ENCODE measurements around the gene ERH.
"Not testable (repeated sequence)": the region's sequence is repeated elsewhere in the genome, so short reads cannot be mapped to it uniquely, and the experiment has no call there.

Gene ERH

GRCh38 chr14:69398053-69398817, at the start of gene ERH, which contains the start of gene SLC39A9:
Gene ERH, minus strand, starts transcription at chr14:69398299. Its CDS starts 66 bp downstream, at chr14:69398233.
Gene SLC39A9, plus strand, starts transcription at chr14:69398692. Its CDS starts 678 bp downstream, at chr14:69399370.
- peak; percentile 93 for DNase-seq

- DNase-seq, result no peak
Measured at GRCh38 chr14:69443296-69443805, 45.3 kb upstream of the ERH start.

GRCh38 chr14:69441948-69442347, 43.8 kb upstream of the ERH start:
- DNase-seq, result no peak

- no peak for DNase-seq
Measured at GRCh38 chr14:69439521-69440270, 41.6 kb upstream of the ERH start.

GRCh38 chr14:69432364-69432763, 34.3 kb upstream of the ERH start:
- DNase-seq, result no peak

- no peak for DNase-seq
Measured at GRCh38 chr14:69430306-69430939, 32.3 kb upstream of the ERH start.

- DNase-seq, result no peak
Measured at GRCh38 chr14:69429643-69430042, 31.5 kb upstream of the ERH start.

- DNase-seq, result no peak
Measured at GRCh38 chr14:69428289-69428998, 30.3 kb upstream of the ERH start.

- DNase-seq, result no peak
Measured at GRCh38 chr14:69427596-69427995, 29.5 kb upstream of the ERH start.

GRCh38 chr14:69424149-69424923, 26.2 kb upstream of the ERH start:
- DNase-seq, result no peak

- DNase-seq, result no peak
Measured at GRCh38 chr14:69423279-69423678, 25.2 kb upstream of the ERH start.

- DNase-seq, result not testable (repeated sequence)
Measured at GRCh38 chr14:69416087-69416486, 18.0 kb upstream of the ERH start.

- DNase-seq, result no peak
Measured at GRCh38 chr14:69413483-69413882, 15.4 kb upstream of the ERH start.

- DNase-seq, result no peak
Measured at GRCh38 chr14:69408331-69408960, 10.3 kb upstream of the ERH start.

GRCh38 chr14:69405762-69406161, 7.7 kb upstream of the ERH start:
- no peak for DNase-seq

GRCh38 chr14:69404883-69405282, 6.8 kb upstream of the ERH start:
- DNase-seq, result no peak

GRCh38 chr14:69404478-69404877, 6.4 kb upstream of the ERH start:
- DNase-seq, result no peak

GRCh38 chr14:69401841-69402240, 3.7 kb upstream of the ERH start:
- DNase-seq, result no peak

GRCh38 chr14:69400154-69400553, 2.1 kb upstream of the ERH start:
- no peak for DNase-seq

GRCh38 chr14:69399750-69400149, 1.7 kb upstream of the ERH start:
- DNase-seq, result no peak

- peak in 1 of 2 experiments; percentile 51 for DNase-seq
Measured at GRCh38 chr14:69398818-69399210, 715 bp upstream of the ERH start.
